Measurements from ENCODE around the gene BPIFA2. TPM values are rescaled to one million over a fixed set of nuclear protein-coding genes. Genes with fewer than 3 reads are reported as not detected.

Gene BPIFA2
- polyA plus RNA-seq, 2 of the 4 experiments (the other 2 are of a cell fraction) = 0.16 TPM; not detected in 1

DNA sequence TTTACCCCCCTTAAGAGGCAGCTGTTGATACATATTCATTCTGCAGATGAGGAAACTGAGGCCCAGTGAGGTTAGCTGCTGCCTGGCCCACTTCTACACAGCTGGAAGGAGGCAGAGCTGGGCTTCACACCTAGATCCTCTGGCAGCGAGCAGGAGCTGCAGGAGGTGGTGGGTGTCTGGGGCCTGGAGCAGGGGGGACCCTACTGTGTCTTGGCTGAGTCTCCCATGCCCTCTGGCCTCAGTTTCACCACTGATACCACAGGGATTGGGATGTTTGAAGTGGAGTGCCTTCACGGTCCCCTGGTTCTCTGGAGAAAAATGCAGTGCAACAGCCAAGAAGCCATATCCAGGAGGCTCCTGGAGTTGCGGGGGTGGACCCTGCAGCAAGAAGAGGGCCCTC lies 8.2 kb upstream of the BPIFA2 start:
- H3K4me1 ChIP-seq = no peaks in the 10 kb centered on the region
- H3K4me3 ChIP-seq = no peak overlapping the region
- no peak overlapping the region for H3K27ac ChIP-seq
- POLR2A ChIA-PET = no interaction called here
- 56% methylated on average over 3 of the region's 3 CpGs for WGBS (ENCODE audit: missing lambda C conversion rate)
- no peak for FAIRE-seq
- H3K4me2 ChIP-seq = no peak overlapping the region
- no peaks in the 10 kb centered on the region for H3K9me3 ChIP-seq
- TF ChIP-seq, protein P1, sequence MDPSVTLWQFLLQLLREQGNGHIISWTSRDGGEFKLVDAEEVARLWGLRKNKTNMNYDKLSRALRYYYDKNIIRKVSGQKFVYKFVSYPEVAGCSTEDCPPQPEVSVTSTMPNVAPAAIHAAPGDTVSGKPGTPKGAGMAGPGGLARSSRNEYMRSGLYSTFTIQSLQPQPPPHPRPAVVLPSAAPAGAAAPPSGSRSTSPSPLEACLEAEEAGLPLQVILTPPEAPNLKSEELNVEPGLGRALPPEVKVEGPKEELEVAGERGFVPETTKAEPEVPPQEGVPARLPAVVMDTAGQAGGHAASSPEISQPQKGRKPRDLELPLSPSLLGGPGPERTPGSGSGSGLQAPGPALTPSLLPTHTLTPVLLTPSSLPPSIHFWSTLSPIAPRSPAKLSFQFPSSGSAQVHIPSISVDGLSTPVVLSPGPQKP (IDR thresholded peaks at IDR 0.05; ENCODE audit: low read depth, low read length) = no peak
- no peak for DNase-seq (ENCODE audit: low read depth in 1 of 2, low spot score in 1 of 2)
- CTCF ChIA-PET = interaction anchor here (0.6 kb wide), 1 partner anchor 31 kb away, joined by 3 read pairs; no protein-coding TSS in a partner anchor
- ATAC-seq = no peak

DNA sequence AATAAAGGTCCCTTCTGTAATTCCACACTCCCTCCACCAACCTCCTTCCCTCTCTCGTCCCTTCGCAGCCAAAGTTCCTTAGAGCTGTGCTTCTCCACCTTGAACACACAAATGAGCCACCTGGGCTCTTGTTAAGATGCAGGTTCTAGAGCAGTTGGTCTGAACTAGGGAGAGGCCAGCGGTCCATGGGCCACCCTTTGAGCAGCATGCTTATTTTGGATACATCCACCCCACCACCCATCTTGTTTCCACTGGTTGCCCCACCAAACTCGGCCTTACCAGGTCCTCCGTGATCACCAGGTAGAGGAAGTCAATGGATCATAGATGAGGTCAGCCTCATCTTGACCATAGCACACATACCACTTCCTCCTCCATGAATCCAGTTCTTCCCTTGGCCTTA lies 7.3 kb upstream of the BPIFA2 start:
- TF ChIP-seq JUN (IDR thresholded peaks at IDR 0.05) = no peak
- TF ChIP-seq RNF2 (IDR thresholded peaks at IDR 0.05; ENCODE audit: borderline replicate concordance, low read depth) = no peak
- TF ChIP-seq ESRRA (IDR thresholded peaks at IDR 0.05; ENCODE audit: borderline replicate concordance, low read length) = no peak
- no peak for TF ChIP-seq ZC3H11A (IDR thresholded peaks at IDR 0.05)
- TF ChIP-seq RARB (CRISPR knock-in tag; IDR thresholded peaks at IDR 0.05) = no peak
- no peak for TF ChIP-seq KDM5A (IDR thresholded peaks at IDR 0.05)
- TF ChIP-seq KDM1A (IDR thresholded peaks at IDR 0.05; ENCODE audit: low read depth) = no peak
- TF ChIP-seq ZSCAN20 (CRISPR knock-in tag; IDR thresholded peaks at IDR 0.05) = no peak
- TF ChIP-seq FOSB (CRISPR knock-in tag; IDR thresholded peaks at IDR 0.05) = no peak
- TF ChIP-seq SREBF2 (IDR thresholded peaks at IDR 0.05) = no peak
- no peak for TF ChIP-seq EHMT2 (IDR thresholded peaks at IDR 0.05; ENCODE audit: low read depth)
- no peak for TF ChIP-seq JUNB (IDR thresholded peaks at IDR 0.05)
- no peak for TF ChIP-seq MYC (IDR thresholded peaks at IDR 0.05; ENCODE audit: borderline replicate concordance, low read length)
- TF ChIP-seq, protein P2, sequence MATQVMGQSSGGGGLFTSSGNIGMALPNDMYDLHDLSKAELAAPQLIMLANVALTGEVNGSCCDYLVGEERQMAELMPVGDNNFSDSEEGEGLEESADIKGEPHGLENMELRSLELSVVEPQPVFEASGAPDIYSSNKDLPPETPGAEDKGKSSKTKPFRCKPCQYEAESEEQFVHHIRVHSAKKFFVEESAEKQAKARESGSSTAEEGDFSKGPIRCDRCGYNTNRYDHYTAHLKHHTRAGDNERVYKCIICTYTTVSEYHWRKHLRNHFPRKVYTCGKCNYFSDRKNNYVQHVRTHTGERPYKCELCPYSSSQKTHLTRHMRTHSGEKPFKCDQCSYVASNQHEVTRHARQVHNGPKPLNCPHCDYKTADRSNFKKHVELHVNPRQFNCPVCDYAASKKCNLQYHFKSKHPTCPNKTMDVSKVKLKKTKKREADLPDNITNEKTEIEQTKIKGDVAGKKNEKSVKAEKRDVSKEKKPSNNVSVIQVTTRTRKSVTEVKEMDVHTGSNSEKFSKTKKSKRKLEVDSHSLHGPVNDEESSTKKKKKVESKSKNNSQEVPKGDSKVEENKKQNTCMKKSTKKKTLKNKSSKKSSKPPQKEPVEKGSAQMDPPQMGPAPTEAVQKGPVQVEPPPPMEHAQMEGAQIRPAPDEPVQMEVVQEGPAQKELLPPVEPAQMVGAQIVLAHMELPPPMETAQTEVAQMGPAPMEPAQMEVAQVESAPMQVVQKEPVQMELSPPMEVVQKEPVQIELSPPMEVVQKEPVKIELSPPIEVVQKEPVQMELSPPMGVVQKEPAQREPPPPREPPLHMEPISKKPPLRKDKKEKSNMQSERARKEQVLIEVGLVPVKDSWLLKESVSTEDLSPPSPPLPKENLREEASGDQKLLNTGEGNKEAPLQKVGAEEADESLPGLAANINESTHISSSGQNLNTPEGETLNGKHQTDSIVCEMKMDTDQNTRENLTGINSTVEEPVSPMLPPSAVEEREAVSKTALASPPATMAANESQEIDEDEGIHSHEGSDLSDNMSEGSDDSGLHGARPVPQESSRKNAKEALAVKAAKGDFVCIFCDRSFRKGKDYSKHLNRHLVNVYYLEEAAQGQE (IDR thresholded peaks at IDR 0.05) = no peak
- no peak for TF ChIP-seq ZNF302 (CRISPR knock-in tag; IDR thresholded peaks at IDR 0.05)
- TF ChIP-seq MAFK (IDR thresholded peaks at IDR 0.05; ENCODE audit: partially characterized antibody) = no peak
- TF ChIP-seq, protein P3, sequence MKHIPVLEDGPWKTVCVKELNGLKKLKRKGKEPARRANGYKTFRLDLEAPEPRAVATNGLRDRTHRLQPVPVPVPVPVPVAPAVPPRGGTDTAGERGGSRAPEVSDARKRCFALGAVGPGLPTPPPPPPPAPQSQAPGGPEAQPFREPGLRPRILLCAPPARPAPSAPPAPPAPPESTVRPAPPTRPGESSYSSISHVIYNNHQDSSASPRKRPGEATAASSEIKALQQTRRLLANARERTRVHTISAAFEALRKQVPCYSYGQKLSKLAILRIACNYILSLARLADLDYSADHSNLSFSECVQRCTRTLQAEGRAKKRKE (CRISPR knock-in tag; IDR thresholded peaks at IDR 0.05; ENCODE audit: low read depth) = no peak
- TF ChIP-seq NFE2L2 (conservative IDR thresholded peaks at IDR 0.05; ENCODE audit: low read length) = no peak
- no peak for TF ChIP-seq HOXB5 (CRISPR knock-in tag; IDR thresholded peaks at IDR 0.05)
- TF ChIP-seq CHD2 (IDR thresholded peaks at IDR 0.05; ENCODE audit: low read length, partially characterized antibody) = no peak
- Histone ChIP-seq H3K9me3 (no peaks in the 10 kb centered on the region), H3K4me2 (no peak overlapping the region), H3K4me1 (no peaks in the 10 kb centered on the region), H3K27ac (no peak overlapping the region), H3K4me3 (no peak overlapping the region)
- 53% methylated on average over 5 of the region's 5 CpGs for WGBS (ENCODE audit: missing lambda C conversion rate)
- ChIA-PET CTCF (no interaction called here), POLR2A (no interaction called here)
- ATAC-seq (no peak), FAIRE-seq (no peak), DNase-seq (ENCODE audit: low read depth in 1 of 2, low spot score in 1 of 2) (no peak)

Data from A549 (cell line).